ENCODE results near the gene WDR35. TPM values are rescaled to one million over a fixed set of nuclear protein-coding genes. Genes with fewer than 3 reads are reported as not detected.

WDR35 gene
- total RNA-seq, 1 donor from 2014 or later = 4.1 TPM

DNA sequence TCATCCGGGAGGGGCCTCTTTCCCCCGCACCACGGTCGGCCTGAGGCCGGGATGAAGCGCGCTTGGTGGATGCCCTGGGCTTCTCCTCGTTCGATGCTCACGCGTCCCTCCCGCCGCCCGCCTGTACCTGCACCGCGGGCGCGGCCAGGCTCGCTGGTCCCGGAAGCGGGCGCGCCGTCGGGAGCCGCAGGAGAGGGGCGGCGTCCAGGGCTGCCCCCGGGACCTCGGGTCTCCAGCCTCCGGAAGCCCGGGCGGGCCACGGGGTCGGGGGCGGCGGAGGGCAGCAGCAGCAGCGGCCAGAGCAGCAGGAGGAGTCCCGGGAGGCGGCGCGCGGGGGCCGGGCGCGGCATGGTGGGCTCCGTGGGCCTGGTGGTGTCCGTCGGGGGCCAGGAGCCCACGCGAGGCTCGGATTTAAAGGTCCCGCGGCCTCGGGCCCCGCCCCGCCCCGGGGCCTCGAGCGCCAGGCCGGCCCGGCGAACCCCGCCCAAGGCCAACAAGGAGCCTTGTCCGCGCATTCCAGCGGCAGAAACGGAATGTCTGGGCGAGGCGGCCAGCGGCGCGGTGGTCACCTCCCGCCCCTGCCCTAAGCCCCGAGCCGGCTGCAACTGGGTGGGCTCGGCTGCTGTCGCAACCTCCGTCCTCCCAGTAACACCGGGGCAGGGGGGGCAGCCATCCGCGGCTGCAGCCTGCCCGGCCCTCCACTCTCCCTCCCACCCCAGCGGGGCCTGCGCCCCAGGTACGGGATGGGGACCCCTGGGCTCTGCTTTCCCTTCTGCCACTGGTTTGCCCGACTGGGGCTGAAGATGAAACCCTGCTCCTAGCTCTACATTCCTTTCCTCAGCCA, 22.6 kb upstream of the WDR35 start, which contains the start of gene MATN3:
Gene MATN3 (minus strand): TSS at position 387 of the 844 bp plus-strand sequence. CDS start 37 bp downstream, at position 350.
- intact Hi-C loops (cut with DNase I) = no loop called here
- ATAC-seq (peak; percentile 76), DNase-seq (ENCODE audit: missing footprints) (no peak)

DNA sequence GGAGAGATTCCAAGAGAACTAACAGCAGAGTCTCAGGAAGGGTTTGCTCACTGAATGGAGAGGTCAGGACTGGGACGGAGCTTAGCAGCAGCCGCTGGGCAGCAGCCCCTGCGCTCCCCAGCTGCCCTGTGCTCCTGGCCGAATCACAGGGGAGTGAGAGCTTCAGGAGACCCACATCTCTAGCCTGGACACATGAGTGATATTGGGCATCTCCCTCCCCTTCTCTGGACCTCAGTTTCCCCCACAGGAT, 22.1 kb upstream of the WDR35 start:
- ATAC-seq = no peak
- intact Hi-C loops (cut with DNase I) = no loop called here

DNA sequence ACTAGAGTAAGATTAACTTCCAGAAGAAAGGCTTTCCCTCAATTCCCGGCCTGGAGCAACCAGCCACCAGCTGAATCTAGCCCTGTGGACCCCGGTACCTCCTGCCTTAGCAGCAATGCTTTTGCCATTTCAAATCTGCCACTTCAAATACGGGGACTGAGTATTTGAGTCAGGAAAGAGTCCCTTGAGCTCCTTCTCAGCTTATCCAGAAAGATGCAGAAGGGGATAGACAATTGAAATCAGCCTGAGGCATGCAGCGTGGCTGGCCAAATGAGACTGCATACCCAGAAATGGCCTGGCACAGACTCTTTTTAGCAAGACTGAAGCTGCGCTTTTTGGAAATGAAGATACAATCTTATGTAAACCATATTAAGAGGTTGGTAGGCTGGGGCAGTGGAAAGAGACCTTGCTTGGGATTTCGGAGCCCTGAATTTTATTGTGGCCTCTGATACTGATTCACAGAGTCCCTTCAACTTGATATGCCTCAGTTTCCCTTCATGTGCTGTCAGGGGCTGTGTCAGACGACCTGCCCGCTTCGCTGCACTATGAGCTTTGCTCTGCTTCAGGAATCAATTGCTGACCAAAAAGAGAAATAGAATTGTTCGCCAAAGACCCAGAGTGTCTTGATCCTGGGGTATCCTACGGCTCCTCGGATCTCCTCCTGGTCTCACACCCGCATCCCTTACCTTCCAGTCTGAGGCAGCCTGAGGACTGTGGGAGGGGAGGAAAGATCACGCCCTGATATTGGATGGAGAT, 21.5 kb upstream of the WDR35 start:
- intact Hi-C loops (cut with DNase I) = no loop called here
- no peak for ATAC-seq
- DNase-seq (ENCODE audit: missing footprints) = no peak

More for the DNA sequence above, 22.1 kb upstream of the WDR35 start:
- DNase-seq (ENCODE audit: missing footprints) = no peak

DNA sequence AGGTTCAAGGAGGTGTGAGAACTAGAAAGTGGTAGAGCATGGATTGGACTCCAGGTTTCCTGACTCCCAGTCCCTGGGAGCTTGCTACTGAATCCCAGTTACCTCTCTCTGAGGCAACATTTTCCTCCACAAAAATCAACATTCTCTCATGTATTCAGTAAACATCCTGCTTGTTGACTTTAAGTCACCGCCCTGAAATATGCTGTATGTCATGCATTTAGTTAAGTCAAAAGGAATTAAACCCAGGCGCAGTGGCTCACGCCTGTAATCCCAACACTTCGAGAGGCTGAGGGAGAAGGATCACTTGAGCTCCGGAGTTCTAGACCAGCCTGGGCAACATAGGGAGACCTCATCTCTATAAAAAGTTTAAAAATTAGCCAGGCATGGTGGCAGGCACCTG, 18.8 kb upstream of the WDR35 start:
- intact Hi-C loops (cut with DNase I) = no loop called here
- DNase-seq (ENCODE audit: missing footprints) (no peak), ATAC-seq (no peak)

DNA sequence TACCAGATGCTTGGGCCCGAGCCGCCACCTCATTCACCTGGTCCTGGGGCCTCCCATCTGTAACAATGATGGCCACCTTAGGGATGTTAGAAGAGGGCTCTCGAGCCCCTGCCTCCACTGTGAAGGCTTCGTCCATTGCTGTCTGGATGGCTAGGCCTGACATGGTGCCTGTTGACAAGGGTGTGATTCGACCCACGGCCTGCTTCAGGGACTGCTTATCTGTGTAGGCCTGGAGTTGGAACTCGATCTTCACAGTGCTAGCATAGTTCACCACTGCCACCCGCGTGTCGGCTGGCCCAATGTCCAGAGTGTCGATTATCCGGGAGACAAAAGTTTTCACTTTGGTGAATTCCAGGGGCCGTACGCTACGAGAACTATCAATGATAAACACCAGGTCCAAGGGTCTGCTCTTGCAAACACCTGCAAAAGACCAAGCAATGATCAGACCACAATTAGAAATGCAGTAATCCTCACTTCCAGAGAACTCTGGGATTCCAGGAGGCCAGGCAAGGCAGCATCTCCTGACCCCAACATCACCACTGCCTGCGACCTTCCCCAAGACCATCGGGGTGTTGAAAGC, 16.1 kb upstream of the WDR35 start:
- DNase-seq (ENCODE audit: missing footprints) = no peak
- ATAC-seq = no peak
- intact Hi-C loops (cut with DNase I) = no loop called here

DNA sequence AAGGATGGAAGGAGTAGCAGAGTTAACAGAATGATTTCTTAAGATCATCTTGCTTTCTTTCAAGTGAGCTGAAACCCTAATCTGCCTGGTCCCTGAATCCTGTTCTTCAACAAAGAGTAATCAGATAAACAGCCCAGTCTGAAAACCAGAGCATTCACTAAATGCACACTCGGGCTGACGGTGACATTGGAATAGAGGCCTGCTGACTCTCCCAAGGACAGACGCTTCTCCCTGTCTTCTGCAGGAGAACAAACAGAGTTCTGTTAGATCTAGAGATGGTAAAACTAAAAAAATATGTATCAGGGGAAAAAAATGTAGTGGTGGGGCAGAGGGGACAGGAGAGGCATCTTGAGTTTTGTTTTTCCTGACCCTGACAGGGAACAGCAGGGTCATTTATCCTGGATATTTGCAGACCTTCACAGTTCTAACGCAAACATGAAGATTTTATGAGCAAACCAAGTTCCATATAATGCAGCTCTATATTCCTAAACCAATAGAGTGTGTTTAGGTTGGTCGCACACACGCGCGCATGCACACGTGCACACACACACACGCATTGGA, 15.2 kb upstream of the WDR35 start:
- DNase-seq (ENCODE audit: missing footprints) = no peak
- intact Hi-C loops (cut with DNase I) = no loop called here
- no peak for ATAC-seq

DNA sequence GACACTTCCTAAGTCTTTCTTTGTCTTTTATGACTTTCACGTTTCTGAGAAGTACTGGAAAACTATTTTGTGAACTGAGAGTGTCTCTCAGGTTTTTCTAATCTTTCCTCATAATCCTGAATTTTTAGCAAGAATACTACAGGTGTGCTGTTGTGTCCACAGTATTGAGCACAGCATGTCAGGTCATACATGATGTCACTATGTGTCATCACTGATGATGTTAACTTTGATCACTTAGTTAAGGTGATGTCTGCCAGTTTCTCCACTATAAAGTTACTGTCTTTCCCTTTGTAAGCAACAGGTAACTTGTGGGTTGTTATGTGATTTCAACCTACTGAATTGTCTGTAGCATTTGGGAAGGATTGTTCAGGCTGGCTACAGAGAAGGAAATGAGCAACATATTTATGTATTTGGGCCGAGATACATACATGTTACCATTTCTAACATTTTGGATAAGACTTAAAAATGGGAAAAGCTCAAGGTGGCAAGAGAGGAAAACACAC, 11.5 kb upstream of the WDR35 start:
- DNase-seq (ENCODE audit: missing footprints) (no peak), ATAC-seq (no peak)
- intact Hi-C loops (cut with DNase I) = no loop called here

DNA sequence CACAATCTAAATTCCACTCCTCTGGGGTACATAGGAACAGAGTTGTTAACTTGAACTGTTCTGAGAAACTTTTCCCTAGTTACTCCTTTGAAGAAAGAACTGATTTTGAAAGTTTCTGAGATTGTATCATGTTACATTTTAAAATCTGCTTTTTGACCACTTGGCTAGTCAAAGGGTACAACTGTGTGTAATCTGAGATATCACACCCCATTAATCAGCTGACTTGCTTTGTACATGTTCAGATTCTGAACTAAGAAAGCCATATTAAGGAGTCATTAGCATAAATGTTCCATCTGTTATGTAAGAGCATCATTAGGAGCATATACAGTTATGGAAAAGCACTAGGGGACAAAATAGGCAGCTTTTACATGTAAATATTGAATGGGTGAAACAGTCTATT, 3.8 kb upstream of the WDR35 start:
- intact Hi-C loops (cut with DNase I) = no loop called here
- ATAC-seq = no peak
- DNase-seq (ENCODE audit: missing footprints) = no peak

DNA sequence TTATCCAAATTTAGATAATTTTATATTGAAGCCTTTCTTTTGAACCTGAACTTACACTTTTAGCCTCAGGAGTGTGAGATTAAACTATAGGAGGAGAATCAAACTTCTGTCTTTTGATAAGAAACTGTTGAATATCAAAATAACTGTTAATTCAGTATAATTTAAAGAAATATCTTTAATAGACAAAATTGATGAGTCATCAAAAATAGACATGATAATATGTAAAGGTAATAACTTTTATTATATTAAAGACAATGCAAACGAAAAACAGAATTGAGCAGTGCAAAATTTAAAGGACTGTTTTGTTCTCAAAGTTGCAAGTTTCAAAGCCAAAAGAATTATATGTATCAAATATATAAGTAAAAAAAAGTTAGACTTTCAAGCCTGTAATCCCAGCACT, 2.0 kb upstream of the WDR35 start:
- DNase-seq (ENCODE audit: missing footprints) (no peak), ATAC-seq (no peak)
- intact Hi-C loops (cut with DNase I) = no loop called here

DNA sequence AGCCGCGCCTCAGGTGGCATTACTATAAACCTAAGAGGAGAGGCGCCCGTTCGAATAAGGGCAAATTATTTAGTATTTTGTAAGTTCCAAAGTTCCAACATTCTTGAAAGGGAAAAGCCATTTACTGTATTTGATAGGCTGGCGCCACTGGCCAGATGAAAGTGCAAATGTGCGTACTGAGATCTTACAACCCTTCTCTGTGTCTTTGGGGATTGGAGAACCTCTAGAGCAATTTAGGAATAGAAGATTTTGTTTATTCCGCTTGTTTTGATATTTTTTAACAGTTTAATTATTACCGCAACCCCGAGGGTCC, 467 bp upstream of the WDR35 start:
- intact Hi-C loops (cut with DNase I) = no loop called here
- ATAC-seq (no peak), DNase-seq (ENCODE audit: missing footprints) (no peak)

DNA sequence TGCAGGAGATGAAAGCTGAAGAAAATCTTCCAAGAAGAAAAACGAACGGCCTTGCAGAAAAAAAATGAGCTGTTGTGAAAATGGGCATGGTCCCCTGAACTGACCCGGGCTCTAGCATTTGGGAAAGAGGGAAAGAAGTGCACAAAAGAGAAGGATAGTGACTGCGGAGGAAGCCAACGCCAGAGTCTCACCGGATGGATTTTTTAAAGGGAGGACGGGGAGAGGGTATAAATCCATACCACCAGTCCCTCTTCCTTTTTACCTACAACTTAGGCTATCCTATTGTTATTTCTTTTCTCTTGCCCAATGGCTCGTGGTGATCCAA, 601 bp downstream of the WDR35 start:
- intact Hi-C loops (cut with DNase I) = no loop called here
- ATAC-seq (no peak), DNase-seq (ENCODE audit: missing footprints) (no peak)

DNA sequence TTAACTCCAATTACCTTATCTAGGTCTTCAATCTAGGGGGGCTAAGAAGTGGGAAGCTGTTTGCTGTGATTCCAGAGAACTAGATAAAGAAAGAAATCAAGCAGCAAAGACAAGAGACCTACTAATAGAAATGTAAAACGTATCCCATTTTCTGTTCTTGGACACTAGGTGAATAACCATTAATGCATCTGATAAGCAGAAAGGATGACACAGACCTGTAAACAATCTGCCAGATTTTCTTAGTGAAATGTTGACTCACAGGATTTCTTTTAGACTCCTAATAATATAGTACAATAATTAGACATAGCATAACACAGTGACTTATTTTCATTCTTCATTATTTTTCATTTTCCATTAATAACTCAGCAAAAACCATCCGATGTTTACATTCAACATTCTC, 1.3 kb downstream of the WDR35 start:
- DNase-seq (ENCODE audit: missing footprints) (no peak), ATAC-seq (no peak)
- intact Hi-C loops (cut with DNase I) = no loop called here

DNA sequence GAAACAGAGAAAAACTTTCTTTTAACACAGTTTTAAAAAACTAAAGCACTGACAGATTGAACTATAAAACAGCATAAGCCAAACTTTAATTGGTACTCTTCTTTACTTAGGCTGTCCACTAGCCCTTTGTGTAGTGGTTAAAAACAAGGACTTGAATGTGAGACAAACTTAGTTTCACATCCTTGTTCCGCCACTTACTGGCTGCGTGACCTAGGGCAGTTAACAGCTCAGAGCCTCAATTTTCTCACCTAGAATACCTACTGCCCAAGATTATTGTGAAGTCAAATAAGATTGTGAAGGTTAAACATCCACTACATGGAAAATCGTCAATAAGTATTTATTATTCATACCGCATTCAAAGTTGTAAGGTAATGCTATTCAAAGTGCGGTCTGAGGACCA, 2.0 kb downstream of the WDR35 start:
- intact Hi-C loops (cut with DNase I) = no loop called here
- ATAC-seq (no peak), DNase-seq (ENCODE audit: missing footprints) (no peak)

DNA sequence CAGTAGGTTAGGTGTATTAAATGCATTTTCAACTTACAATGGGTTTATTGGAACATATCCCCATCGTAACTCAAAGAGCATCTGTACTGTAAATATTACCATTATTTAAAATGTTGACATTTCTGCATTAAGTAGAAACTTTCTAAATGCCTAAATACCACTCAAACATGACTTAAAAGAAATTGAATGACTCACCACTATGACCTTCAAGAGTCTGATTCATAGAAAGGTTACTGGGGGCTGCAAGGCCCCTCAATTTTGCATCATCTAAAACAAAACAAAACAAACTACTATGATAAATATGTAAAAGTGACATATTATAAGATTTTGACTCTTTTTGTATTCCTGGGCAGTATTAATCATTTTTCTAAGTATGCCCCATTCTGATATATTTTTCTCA, 7.6 kb downstream of the WDR35 start:
- intact Hi-C loops (cut with DNase I) = no loop called here
- ATAC-seq = no peak
- no peak for DNase-seq (ENCODE audit: missing footprints)

DNA sequence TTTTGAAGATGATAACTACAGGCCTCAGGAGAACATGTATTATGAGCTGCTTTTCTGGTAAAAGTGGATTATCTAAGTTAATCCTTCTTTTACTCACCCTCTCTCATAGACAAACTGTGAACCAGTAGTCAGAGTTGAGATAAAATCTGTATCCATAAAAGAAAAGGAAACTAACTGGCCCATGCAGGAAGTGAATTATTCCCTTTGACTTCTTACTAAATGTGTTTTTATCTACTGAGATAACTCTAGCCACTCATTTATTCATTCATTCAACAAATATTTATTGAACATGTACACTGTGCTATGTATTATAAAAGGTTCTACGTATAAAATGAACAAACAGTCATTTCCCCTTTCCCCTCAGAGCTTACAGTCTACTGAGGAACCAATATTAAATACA, 10.0 kb downstream of the WDR35 start:
- intact Hi-C loops (cut with DNase I) = no loop called here
- DNase-seq (ENCODE audit: missing footprints) (no peak), ATAC-seq (no peak)

DNA sequence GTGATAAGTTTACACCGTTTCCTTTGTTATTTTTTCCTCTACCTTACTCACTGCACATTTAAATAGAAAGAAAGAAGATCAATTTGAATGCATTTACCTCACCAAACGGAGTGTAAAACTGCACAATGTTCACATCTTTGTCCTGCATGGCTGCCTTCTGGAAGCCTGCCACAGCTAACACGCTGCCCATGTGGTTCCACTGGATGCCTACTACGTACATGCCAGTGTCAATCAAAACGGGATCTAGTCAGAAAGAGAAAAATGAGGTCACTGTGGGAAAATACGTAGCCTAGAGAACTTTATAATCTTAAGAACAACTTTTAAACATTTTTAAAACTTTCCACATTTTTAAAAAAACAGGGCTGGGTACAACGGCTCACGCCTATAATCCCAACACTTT, 16.4 kb downstream of the WDR35 start:
- DNase-seq (ENCODE audit: missing footprints) (no peak), ATAC-seq (no peak)
- intact Hi-C loops (cut with DNase I) = no loop called here

DNA sequence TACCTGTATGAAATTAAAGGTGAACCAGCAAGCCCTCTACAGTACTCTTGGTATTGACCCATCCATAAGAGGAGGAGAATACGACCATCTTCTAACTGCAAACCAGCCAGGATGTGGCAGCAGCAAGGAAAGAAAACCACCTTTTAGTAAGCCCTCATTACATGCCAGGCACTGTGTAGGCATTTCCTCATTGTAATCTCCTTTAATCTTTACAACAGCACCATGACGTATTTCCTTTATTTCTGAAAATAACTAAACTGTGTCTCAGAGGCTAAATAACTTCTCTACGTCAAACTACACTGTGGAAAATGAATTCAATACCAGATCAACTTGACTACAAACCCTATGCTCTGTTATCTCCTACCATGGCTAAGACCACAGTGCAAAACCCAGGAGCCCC, 18.2 kb downstream of the WDR35 start:
- DNase-seq (ENCODE audit: missing footprints) = no peak
- intact Hi-C loops (cut with DNase I) = no loop called here
- no peak for ATAC-seq

DNA sequence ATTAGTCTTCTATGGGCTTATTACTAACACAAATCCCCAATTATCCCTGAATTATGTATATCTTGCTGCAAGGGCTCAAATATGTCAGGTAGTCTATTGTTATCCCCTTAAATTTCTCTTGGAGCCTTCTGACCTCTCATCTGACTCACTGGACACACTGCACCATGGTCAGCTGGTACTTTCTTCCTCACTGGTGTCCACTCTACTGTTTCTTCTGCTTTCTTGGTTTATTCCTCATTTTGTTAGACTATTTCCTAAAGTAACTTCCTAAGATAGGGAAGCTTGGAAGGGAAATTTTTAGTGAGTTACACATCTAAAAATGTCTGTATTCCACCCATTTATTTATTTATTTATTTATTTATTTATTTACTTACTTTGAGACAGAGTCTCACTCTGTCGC, 26.5 kb downstream of the WDR35 start:
- intact Hi-C loops (cut with DNase I) = no loop called here
- DNase-seq (ENCODE audit: missing footprints) = no peak
- no peak for ATAC-seq

DNA sequence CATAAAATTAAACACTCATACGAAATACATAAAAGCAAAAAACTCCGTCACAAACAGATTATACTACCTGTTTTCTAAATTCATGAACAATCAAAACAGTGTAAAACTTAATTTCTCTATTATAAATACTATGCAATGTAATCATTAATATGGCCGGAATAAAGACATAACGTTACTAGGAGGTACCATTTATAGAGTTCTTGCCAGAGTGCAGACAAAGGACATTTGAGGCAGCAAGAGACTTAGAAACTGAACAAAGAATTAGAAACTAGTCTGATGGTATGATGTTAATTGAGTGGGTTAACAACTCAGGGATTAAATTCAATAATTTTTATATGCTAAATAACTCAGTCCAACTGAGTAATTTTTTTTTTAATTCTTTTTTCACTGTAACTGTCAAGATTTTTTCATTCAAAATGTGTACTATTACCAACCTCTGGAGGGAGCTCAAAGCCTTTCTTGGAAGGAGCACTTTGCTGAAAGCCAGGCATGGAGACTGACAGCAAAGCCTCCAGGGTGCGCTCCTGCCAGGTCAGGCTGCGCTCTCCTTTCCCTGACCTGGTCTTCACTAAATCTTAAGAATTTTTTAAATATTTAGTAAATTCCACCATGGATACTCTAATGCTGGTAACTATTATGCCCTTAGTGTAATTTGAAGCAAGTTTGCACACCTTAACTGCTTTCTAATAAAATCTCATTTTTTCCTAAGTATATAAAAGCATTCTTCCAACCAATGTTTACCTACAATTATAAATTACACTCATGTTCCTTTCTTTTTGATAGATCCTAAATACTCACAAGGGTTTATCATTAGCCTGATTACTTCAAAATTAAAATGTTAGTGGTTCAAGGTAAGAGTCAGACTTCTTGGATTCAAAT, 34.1 kb downstream of the WDR35 start:
- intact Hi-C loops (cut with DNase I) = loop anchor here (1.0 kb wide), 1 partner anchor 143 kb away; no protein-coding TSS in a partner anchor
- ATAC-seq (peak; percentile 79), DNase-seq (ENCODE audit: missing footprints) (no peak)

All from Right ventricle myocardium inferior (tissue), 1 donor.